Measurements from ENCODE around the gene REEP6.
A peak's percentile ranks its signal among the peaks of the same experiment; 100 is the strongest.

Gene REEP6

DNA sequence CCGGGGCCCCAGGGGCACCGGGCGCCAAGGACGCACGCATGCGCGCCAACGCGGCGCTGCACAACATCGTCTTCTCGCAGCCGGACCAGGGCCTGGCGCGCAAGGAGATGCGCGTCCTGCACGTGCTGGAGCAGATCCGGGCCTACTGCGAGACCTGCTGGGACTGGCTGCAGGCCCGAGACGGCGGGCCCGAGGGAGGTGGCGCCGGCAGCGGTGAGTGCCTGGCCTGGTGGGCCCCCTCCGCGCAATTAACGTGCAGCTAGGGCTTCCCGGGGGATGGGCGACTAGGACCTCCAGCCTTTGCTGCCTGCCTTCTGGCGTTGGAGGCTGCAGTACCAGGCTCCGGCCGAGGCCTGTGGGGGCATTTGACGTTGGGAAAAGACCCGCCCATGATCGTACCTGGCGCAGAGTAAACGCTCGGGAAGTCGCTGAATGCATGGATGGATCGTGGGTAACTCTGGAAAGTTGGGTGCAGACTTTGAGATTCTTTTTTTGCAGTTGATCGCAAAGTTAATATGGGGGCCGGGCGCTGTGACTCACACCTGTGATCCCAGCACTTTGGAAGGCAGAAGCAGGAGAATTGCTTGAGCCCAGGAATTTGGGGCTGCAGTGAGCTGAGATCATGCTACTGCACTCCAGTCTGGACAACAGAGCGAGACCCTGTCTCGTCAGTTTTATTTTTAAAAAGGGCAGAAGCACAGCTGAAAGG, 33.8 kb upstream of the REEP6 start:
- no peak for DNase-seq

DNA sequence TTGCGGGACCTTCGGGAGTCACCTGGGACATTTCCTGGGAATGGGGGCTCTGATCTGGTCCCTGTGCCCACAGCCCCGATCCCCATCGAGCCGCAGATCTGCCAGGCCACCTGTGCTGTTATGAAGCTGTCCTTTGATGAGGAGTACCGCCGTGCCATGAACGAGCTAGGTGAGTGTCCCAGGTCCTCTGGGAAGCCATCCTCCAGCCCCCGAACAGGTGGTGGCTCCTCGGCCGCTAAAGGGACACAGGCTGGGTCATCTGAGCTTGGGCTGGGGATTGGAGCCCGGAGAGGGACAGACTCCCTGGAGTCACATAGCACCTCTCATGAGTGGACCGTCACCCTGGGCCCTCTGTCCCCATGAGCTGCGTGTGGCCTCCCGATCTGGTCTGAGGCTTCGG, 33.1 kb upstream of the REEP6 start:
- no peak for DNase-seq

DNA sequence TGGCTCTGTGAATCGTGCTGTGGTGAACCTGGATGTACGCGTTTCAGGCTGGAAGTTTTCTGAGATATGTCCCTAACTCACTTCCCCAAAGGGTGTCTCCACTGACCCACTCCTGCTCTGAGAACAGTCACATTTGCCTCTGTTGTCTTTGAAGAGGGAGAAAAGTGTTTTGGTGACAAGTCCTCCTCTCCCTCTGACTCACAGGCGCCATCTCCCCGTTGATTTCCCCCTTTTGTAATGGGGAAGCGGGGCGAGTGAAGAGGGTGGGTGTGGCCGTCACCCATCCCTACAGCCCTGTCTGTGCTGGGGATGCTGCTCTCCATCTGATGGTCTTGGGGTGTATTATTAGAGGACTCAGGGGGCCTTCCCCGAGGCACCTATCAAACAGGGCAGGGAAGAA, 31.5 kb upstream of the REEP6 start:
- peak in 1 of 2 donors; percentile 27 for DNase-seq

DNA sequence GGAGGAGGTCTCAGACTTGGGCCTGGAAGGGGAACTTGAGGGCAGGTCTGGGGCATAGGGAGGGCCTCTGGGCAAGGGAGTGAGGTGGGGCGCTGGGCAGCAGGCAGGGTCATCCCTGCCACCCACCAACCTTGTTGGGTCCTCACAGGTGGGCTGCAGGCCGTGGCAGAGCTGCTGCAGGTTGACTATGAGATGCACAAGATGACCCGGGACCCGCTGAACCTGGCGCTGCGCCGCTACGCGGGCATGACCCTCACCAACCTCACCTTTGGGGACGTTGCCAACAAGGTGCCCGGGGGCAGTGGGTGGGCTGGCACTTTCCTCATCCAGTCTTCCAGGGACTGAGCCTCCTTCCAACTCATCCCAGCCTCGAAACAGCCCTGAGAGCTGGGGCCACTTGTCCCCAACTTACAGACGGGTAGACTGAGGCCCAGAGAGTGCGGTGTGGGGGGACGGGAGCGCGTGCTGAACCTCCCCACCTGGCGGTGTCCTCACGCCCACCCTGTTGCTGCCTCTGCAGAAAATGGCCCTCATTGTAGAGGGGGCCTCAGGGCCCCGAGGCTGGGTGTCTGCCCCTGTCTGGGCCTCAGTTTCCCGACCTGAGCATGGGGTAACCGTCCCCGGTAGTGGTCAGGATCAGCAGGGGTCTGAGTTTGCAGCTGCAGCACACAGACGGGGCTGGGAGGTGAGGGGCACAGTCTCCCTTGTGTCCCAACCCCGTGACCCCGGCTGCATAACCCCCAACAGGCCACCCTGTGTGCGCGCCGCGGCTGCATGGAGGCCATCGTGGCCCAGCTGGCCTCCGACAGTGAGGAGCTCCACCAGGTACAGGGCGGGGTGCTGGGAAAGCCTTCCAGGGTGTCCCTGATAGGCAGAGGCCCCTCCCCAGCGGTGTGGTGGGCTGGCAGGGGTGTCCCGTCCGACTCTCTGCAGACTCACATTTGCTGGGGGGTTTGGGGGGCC, 30.7 kb upstream of the REEP6 start:
- DNase-seq: no peak

DNA sequence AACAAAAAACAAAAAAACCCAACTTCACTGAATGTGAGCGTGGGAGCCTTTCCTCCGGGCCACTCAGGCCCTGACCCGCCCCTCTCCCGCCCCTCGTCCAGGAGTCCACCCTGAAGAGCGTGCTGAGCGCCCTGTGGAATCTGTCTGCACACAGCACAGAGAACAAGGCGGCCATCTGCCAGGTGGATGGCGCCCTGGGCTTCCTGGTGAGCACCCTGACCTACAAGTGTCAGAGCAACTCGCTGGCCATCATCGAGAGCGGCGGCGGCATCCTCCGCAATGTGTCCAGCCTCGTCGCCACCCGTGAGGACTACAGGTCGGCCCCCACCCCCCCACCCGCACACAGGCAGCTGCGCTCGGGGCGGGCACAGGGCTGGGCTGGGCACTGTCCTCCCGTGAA, 29.1 kb upstream of the REEP6 start:
- no peak for DNase-seq

DNA sequence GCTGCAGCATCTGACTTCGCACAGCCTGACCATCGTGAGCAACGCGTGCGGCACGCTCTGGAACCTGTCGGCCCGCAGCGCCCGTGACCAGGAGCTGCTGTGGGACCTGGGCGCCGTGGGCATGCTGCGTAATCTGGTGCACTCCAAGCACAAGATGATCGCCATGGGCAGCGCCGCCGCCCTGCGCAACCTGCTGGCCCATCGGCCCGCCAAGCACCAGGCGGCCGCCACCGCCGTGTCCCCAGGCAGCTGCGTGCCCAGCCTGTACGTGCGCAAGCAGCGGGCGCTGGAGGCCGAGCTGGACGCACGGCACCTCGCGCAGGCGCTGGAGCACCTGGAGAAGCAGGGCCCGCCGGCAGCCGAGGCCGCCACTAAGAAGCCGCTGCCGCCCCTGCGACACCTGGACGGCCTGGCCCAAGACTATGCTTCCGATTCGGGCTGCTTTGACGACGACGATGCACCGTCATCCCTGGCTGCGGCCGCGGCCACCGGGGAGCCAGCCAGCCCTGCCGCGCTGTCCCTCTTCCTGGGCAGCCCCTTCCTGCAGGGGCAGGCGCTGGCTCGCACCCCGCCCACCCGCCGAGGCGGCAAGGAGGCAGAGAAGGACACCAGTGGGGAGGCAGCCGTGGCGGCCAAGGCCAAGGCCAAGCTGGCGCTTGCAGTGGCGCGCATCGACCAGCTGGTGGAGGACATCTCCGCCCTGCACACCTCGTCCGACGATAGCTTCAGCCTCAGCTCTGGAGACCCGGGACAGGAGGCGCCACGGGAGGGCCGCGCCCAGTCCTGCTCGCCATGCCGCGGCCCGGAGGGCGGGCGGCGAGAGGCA, 25.6 kb upstream of the REEP6 start:
- DNase-seq: peak; percentile 30 to 39

DNA sequence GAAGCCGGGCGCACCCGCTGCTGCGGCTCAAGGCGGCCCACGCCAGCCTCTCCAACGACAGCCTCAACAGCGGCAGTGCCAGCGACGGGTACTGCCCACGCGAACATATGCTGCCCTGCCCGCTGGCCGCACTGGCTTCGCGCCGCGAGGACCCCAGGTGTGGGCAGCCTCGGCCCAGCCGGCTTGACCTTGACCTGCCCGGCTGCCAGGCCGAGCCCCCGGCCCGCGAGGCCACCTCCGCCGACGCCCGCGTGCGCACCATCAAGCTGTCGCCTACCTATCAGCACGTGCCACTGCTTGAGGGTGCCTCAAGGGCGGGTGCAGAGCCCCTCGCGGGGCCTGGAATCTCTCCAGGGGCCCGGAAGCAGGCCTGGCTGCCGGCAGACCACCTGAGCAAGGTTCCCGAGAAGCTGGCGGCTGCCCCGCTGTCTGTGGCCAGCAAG, 24.9 kb upstream of the REEP6 start:
- DNase-seq: no peak

DNA sequence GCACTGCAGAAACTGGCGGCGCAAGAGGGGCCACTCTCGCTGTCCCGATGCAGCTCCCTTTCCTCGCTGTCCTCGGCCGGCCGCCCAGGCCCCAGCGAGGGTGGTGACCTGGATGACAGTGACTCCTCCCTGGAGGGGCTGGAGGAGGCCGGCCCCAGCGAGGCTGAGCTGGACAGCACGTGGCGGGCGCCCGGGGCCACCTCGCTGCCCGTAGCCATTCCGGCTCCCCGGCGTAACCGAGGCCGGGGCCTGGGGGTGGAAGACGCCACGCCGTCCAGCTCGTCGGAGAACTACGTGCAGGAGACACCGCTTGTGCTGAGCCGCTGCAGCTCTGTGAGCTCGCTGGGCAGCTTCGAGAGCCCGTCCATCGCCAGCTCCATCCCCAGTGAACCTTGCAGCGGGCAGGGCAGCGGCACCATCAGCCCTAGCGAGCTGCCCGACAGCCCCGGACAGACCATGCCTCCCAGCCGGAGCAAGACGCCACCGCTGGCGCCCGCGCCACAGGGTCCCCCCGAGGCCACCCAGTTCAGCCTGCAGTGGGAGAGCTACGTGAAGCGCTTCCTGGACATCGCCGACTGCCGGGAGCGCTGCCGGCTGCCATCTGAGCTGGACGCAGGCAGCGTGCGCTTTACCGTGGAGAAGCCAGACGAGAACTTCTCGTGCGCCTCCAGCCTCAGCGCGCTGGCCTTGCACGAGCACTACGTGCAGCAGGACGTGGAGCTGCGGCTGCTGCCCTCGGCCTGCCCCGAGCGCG, 24.3 kb upstream of the REEP6 start:
- no peak for DNase-seq

DNA sequence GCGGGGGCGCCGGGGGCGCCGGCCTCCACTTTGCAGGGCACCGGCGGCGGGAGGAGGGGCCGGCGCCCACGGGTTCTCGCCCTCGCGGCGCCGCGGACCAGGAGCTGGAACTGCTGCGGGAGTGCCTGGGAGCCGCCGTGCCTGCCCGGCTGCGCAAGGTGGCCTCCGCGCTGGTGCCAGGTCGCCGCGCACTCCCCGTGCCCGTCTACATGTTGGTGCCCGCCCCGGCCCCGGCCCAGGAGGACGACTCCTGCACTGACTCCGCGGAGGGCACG, 23.8 kb upstream of the REEP6 start:
- DNase-seq: no peak

DNA sequence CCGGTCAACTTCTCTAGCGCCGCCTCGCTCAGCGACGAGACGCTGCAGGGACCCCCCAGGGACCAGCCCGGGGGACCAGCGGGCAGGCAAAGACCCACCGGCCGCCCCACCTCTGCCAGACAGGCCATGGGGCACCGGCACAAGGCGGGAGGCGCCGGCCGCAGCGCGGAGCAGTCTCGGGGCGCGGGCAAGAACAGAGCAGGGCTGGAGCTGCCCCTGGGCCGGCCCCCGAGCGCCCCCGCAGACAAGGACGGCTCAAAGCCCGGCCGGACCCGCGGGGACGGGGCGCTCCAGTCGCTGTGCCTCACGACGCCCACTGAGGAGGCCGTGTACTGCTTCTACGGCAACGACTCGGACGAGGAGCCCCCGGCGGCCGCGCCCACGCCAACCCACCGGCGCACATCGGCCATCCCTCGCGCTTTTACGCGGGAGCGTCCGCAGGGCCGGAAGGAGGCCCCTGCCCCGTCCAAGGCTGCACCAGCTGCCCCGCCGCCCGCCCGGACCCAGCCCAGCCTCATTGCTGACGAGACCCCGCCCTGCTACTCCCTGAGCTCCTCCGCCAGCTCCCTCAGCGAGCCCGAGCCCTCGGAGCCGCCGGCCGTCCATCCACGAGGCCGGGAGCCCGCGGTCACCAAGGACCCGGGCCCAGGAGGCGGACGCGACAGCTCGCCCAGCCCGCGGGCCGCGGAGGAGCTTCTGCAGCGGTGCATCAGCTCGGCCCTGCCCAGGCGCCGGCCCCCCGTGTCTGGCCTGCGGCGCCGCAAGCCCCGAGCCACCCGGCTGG, 23.3 kb upstream of the REEP6 start:
- DNase-seq: no peak

DNA sequence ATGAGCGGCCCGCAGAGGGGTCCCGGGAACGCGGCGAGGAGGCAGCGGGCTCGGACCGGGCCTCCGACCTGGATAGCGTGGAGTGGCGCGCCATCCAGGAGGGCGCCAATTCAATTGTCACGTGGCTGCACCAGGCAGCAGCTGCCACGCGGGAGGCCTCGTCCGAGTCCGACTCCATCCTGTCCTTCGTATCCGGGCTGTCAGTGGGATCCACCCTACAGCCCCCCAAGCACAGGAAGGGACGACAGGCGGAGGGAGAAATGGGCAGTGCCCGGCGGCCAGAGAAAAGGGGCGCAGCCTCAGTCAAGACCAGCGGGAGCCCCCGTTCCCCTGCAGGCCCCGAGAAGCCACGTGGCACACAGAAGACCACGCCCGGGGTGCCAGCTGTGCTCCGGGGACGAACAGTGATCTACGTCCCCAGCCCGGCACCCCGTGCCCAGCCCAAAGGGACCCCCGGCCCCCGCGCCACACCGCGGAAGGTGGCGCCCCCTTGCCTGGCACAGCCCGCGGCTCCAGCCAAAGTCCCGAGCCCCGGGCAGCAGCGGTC, 22.6 kb upstream of the REEP6 start:
- no peak for DNase-seq

DNA sequence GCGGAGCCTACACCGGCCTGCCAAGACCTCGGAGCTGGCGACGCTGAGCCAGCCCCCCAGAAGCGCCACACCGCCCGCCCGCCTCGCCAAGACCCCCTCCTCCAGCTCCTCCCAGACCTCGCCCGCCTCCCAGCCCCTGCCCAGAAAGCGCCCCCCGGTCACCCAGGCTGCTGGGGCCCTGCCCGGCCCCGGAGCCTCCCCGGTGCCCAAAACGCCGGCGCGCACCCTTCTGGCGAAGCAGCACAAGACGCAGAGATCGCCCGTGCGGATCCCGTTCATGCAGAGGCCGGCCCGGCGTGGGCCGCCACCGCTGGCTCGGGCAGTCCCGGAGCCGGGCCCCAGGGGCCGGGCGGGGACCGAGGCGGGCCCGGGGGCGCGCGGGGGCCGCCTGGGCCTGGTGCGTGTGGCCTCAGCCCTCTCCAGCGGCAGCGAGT, 22.1 kb upstream of the REEP6 start:
- DNase-seq: peak in 1 of 2 donors; percentile 34

DNA sequence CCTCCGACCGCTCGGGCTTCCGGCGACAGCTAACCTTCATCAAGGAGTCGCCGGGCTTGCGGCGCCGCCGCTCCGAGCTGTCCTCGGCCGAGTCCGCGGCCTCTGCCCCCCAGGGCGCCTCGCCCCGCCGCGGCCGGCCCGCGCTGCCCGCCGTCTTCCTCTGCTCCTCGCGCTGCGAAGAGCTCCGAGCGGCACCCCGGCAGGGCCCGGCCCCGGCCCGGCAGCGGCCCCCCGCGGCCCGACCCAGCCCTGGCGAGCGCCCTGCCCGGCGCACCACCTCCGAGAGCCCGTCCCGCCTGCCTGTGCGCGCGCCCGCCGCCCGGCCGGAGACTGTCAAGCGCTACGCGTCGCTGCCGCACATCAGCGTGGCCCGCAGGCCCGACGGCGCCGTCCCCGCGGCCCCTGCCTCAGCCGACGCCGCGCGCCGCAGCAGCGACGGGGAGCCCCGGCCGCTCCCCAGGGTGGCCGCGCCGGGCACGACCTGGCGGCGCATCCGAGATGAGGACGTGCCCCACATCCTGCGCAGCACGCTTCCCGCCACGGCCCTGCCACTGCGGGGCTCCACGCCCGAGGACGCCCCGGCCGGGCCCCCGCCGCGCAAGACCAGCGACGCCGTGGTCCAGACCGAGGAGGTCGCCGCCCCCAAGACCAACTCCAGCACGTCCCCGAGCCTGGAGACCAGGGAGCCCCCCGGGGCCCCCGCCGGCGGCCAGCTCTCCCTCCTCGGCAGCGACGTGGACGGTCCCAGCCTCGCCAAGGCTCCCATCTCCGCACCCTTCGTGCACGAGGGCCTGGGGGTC, 21.5 kb upstream of the REEP6 start:
- DNase-seq: no peak

DNA sequence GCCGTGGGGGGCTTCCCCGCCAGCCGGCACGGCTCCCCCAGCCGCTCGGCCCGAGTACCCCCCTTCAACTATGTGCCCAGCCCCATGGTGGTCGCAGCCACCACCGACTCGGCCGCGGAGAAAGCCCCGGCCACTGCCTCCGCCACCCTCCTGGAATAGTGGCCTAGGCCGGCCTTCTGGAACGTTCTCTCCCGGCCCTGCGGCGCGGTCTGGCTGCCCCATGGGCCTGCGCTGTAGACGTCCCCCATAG, 21.0 kb upstream of the REEP6 start:
- DNase-seq: no peak

DNA sequence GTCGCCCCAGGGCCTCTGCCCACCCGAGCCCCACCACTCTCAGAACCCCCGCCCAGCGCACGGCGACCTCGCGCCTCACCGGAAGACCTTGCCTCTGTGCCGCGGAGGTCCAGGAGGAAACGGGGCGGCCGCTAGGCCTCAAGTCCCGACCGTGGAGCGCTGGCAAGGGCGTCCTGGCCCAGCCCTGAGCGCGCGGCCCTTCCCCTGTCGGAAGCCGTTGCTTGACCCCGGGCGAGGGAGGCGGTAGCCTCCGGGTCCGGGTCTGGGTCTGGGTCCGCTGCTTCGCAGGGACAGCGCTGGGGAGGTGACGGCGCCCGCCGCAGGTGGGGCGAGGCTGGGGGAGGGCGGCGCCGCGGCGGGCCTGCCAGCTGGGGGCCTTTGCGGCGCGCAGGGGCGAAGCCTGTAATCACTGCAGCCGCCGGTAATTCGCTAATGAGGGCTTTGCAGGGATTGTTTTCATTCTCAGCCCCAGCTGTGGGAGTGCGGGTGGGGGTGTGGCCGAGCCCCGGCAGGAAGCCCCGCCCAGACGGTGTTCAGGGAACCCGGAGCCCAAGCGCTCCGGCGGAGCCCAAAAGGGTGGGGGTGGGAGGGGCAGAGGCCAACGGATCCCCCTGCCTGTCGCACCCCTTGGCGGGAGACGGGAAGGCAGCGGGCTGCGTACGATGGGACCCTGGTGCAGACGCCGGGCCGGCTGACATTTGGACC, 20.5 kb upstream of the REEP6 start:
- DNase-seq: peak; percentile 64 to 79

DNA sequence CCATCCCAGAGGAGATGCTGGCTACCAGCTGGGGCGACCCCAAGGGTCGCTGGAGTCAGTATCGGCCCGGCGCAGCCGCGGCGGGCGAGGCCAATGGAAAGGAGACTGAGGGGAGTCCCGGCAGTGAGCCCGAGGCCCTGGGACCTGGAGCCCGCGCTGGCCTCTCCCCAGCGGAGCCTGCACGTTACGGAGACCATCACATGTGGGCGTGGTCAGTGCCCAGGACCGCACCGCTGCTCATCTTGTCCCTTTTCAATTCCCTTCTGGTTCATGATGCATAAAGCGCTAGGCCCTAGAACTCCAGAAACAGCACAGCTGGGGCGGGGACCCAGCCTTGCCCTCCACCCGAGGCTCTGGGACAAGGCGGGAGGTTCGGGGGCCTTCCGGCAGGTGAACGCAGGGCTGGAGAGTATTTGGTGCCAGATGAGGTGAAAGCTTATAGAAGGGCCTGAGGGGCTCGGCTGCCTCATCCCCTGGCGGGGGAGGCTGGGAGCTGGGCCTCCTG, 19.9 kb upstream of the REEP6 start:
- no peak for DNase-seq

DNA sequence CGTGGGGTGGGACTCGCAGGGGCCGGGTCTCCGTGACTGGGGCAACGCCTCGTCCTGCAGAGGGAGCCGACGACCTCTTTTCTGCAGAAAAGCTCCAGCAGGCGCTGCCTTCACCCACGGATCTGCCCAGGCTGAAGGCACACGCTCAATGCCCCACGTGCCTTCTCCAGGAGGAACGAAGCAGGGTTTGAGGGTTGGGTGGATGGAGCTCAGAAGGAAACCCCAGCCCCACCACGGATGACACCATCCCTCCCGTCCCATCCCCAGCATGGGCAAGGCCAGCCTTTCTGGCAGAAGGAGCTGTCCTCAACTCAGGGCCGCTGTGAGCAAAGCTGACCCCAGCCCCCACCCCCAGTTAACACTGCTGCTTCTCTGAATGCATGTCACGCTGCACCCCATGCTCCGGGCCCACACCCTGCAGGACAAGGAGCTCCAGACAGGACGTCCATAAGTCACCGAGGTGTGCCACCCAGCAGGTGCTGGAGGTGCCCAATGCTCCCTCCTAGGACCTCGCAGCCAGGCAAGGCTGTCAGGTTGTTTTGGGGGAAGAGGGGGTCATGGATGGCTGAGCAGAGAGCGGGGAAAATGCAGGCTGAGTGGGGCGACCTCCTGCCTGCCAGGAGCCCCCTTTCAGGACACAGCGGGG, 19.3 kb upstream of the REEP6 start:
- peak in 1 of 2 donors; percentile 23 for DNase-seq

DNA sequence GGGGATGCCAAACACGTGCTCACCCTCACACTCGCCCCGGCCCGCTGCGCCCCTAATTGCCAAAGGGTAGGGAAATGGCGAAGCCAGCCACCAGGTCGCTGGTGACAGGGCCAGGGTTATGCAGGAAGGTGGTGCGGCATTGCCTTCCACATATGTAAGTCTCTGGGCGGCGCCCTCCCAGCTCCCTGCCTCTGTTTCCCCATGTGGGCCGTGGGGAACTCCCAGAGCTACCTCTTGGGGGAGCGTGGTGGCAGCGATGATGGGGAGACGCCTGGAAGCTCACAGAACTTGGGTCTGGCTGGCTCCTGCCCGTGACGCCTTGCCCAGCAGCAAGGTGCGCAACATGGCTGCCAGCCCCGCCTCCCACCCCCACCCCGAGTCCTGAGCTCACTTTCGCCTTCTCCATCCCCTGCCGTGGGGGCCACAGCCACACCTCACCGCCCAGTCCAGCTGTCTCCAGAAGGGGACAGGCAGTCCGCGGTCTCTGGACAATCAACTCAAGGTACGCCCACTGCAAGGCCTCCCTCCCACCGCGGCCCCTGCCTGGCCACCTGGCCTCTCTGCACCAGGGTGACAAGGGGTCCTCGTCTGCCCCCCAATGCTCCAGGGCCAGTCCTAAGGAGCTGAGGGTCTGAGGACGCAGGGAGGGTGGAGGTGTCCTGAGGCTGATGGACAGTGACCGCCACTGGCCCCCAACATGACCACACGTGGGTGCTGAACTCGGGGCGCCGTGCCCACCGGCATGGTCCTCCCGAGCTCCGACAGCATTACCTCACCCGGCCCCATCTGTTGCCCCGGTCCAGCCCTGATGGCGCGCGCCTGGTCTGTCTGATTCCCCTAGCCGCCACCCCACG, 18.5 kb upstream of the REEP6 start:
- no peak for DNase-seq

Measured in CD4-positive, alpha-beta T cell treated with Interleukin-4 for 1 hour (primary cell).